Colonic mucosa (tissue), 4 donors: Measurements from ENCODE around the gene DNMT3A. TPM values are rescaled to one million over a fixed set of nuclear protein-coding genes. Genes with fewer than 3 reads are reported as not detected.

Source experiments
- DNase-seq: peaks from one replicate; pipeline ENCODE4 v3.0.0-alpha.2; 2020
- H3K27ac ChIP-seq: fragments of 200-600 bp; one replicate; pipeline ENCODE4 v1.8.0; 2021
- H3K27me3 ChIP-seq: fragments of 200-600 bp; one replicate; pipeline ENCODE4 v1.8.0; 2021
- H3K36me3 ChIP-seq: fragments of 200-600 bp; one replicate; pipeline ENCODE4 v1.8.0; 2021
- H3K4me1 ChIP-seq: fragments of 200-600 bp; one replicate; pipeline ENCODE4 v1.8.0; 2021; ENCODE audit warnings: mild to moderate bottlenecking
- H3K4me3 ChIP-seq: fragments of 200-600 bp; one replicate; pipeline ENCODE4 v1.8.0; 2021
- H3K9ac ChIP-seq, 2 donors: one replicate each; pipeline ENCODE4 v1.7.0; 2013; ENCODE audit warnings: control low read depth in 2 of 2, low read depth in 2 of 2, low read length in 2 of 2
- H3K9me3 ChIP-seq: fragments of 200-600 bp; one replicate; pipeline ENCODE4 v1.8.0; 2021
- intact Hi-C: fragments of 100-400 bp; cut with DNase I; formaldehyde crosslinking; loops from one replicate; pipeline ENCODE4 v1.14.1; 2022
- total RNA-seq, 2 donors: library from RNA; stranded (reverse); fragmentation: NEBNext Ultra II Directional in 1 of 2; extraction: Animal tissue kit (Norgen Biotek cat#: 25700) in 1 of 2; gene quantifications; one replicate each; pipeline ENCODE4 v1.2.1, GENCODE V29; 2021
- TF ChIP-seq, protein P1 (sequence below): fragments of 200-600 bp; IDR thresholded peaks from one replicate; pipeline ENCODE4 v1.8.0; 2022; ENCODE audit warnings: antibody characterized with exemption, mild to moderate bottlenecking
- donor health status: healthy.
- donor health status: DM: no; HTN: no; CAD: no.
- donor health status: DM: no; HTN: no; CAD: no.

The DNMT3A gene
- total RNA-seq, 2 donors from 2014 or later = 30.8 to 44.5 TPM

DNA sequence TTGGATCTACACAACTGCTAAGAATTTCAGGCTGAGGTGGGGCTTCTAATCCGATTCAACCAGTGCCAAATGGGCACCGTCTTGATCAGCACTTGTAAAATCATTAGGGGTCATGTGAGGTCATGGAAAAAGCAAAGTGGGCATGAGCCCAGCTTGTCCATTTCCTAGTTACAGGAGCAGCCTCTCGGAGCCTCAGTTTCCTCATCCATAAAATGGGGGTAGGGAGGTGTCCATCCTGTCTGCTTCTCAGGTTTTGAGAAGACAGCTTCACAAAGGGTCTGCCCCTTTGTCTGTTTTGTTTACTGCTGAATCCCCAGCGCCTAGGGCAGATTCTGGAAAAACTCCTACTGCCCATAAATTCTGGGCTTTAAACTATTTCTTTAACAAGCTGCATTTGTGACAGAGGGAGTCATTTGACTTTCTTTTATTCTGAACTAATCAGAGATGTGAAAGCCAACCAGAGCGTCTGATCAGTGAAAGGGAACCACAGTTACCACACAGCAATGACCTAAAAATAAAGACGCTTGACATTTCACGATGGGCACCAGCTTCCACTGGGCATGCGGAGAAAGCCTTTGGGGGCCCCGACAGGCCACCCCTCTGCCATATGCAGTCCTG lies 38.9 kb downstream of the DNMT3A start:
- intact Hi-C loops = no loop called here
- no peaks in the 10 kb centered on the region for H3K27me3 ChIP-seq
- no peaks in the 10 kb centered on the region for H3K9me3 ChIP-seq
- no peak for DNase-seq
- H3K4me1 ChIP-seq = no peaks in the 10 kb centered on the region
- H3K9ac ChIP-seq = no peak overlapping the region
- no peak overlapping the region for H3K27ac ChIP-seq
- peaks cover 13% of the 10 kb centered on the region for H3K36me3 ChIP-seq
- no peak overlapping the region for H3K4me3 ChIP-seq
- TF ChIP-seq, protein P1, sequence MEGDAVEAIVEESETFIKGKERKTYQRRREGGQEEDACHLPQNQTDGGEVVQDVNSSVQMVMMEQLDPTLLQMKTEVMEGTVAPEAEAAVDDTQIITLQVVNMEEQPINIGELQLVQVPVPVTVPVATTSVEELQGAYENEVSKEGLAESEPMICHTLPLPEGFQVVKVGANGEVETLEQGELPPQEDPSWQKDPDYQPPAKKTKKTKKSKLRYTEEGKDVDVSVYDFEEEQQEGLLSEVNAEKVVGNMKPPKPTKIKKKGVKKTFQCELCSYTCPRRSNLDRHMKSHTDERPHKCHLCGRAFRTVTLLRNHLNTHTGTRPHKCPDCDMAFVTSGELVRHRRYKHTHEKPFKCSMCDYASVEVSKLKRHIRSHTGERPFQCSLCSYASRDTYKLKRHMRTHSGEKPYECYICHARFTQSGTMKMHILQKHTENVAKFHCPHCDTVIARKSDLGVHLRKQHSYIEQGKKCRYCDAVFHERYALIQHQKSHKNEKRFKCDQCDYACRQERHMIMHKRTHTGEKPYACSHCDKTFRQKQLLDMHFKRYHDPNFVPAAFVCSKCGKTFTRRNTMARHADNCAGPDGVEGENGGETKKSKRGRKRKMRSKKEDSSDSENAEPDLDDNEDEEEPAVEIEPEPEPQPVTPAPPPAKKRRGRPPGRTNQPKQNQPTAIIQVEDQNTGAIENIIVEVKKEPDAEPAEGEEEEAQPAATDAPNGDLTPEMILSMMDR = no peak

GRCh38 chr2:25301453-25302352 lies 40.0 kb downstream of the DNMT3A start:
- TF ChIP-seq, protein P1 = no peak
- peaks cover 13% of the 10 kb centered on the region for H3K36me3 ChIP-seq

DNA sequence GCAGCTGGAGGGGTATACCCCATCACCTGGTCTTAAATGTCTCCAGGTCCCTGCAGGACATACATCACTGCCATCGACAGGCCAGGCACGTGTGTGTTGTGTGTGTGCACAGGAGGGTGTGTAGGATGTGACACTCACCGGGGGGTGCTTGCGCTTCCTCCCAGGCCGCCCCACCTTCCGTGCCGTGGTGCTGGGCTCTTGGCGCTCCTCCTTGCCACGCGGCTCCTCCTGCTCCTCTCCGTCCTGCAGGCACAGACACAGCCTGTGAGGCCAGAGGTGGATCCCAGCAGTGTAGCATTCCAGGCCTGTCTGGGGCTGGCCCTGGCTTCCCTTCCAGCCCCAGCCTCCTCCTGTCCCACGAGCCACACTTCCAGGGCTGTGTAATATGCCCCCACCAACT lies 41.7 kb downstream of the DNMT3A start:
- Histone ChIP-seq H3K4me1 (peaks cover 6% of the 10 kb centered on the region), H3K27ac (no peak overlapping the region), H3K4me3 (no peak overlapping the region), H3K27me3 (no peaks in the 10 kb centered on the region), H3K9me3 (no peaks in the 10 kb centered on the region), H3K36me3 (peaks cover 13% of the 10 kb centered on the region), H3K9ac (no peak overlapping the region)
- DNase-seq = no peak
- TF ChIP-seq, protein P1 = no peak
- intact Hi-C loops = no loop called here

More at GRCh38 chr2:25301453-25302352, 40.0 kb downstream of the DNMT3A start:
- Histone ChIP-seq H3K27ac (no peak overlapping the region), H3K9ac (no peak overlapping the region), H3K4me1 (no peaks in the 10 kb centered on the region), H3K27me3 (no peaks in the 10 kb centered on the region), H3K9me3 (no peaks in the 10 kb centered on the region), H3K4me3 (no peak overlapping the region)
- intact Hi-C loops = no loop called here
- no peak for DNase-seq

- Histone ChIP-seq H3K9me3 (no peaks in the 10 kb centered on the region), H3K27ac (no peak overlapping the region), H3K4me3 (no peak overlapping the region), H3K27me3 (no peaks in the 10 kb centered on the region), H3K9ac (no peak overlapping the region), H3K4me1 (peaks cover 14% of the 10 kb centered on the region), H3K36me3 (peaks cover 13% of the 10 kb centered on the region)
- intact Hi-C loops = no loop called here
- no peak for DNase-seq
- TF ChIP-seq, protein P1 = no peak
Measured at GRCh38 chr2:25298776-25299431, 42.8 kb downstream of the DNMT3A start.

GRCh38 chr2:25297738-25298137 lies 44.0 kb downstream of the DNMT3A start:
- no peaks in the 10 kb centered on the region for H3K9me3 ChIP-seq
- no peak overlapping the region for H3K27ac ChIP-seq
- H3K4me3 ChIP-seq = no peak overlapping the region
- H3K36me3 ChIP-seq = peaks cover 7% of the 10 kb centered on the region
- no peaks in the 10 kb centered on the region for H3K27me3 ChIP-seq
- peaks cover 14% of the 10 kb centered on the region for H3K4me1 ChIP-seq
- TF ChIP-seq, protein P1 = no peak
- no peak for DNase-seq
- intact Hi-C loops = no loop called here
- no peak overlapping the region for H3K9ac ChIP-seq
